Loucy (cell line): Measurements from ENCODE around the gene BABAM2.
A peak's percentile ranks its signal among the peaks of the same experiment; 100 is the strongest.

Experiments
- H2AFZ ChIP-seq: fragments of 200-600 bp; sonication (generic); 2 replicates; pipeline ENCODE4 v1.6.0; 2016; ENCODE audit warnings: antibody characterized with exemption, mild to moderate bottlenecking, low read length, moderate library complexity
- H3F3A ChIP-seq: fragments of 200-600 bp; 2 replicates; pipeline ENCODE4 v1.6.0; 2016; ENCODE audit warnings: antibody characterized with exemption, low read depth, mild to moderate bottlenecking
- H3K27me3 ChIP-seq: fragments of 200-600 bp; sonication (generic); 2 replicates; pipeline ENCODE4 v1.6.1; 2014; ENCODE audit warnings: low read length, mild to moderate bottlenecking; ENCODE audit not compliant: insufficient read depth, poor library complexity, severe bottlenecking
- H3K36me3 ChIP-seq: fragments of 200-600 bp; sonication (generic); 2 replicates; pipeline ENCODE4 v1.6.1; 2016; ENCODE audit warnings: low read length; ENCODE audit not compliant: insufficient read depth
- H3K4me1 ChIP-seq: fragments of 200-600 bp; sonication (generic); 2 replicates; pipeline ENCODE4 v1.5.1; 2014; ENCODE audit warnings: low read length, mild to moderate bottlenecking; ENCODE audit not compliant: insufficient read depth, poor library complexity, severe bottlenecking
- H3K4me2 ChIP-seq: fragments of 200-600 bp; sonication (generic); 2 replicates; pipeline ENCODE4 v1.6.0; 2014; ENCODE audit warnings: antibody characterized with exemption, low read length, low read depth, mild to moderate bottlenecking; ENCODE audit not compliant: poor library complexity, severe bottlenecking
- H3K4me3 ChIP-seq: fragments of 200-600 bp; sonication (generic); 2 replicates; pipeline ENCODE4 v1.5.1; 2014; ENCODE audit warnings: low read length, mild to moderate bottlenecking, mixed read lengths; ENCODE audit not compliant: poor library complexity, severe bottlenecking
- H3K79me2 ChIP-seq: fragments of 200-600 bp; sonication (generic); 2 replicates; pipeline ENCODE4 v1.6.1; 2014; ENCODE audit warnings: low read length; ENCODE audit not compliant: insufficient read depth
- H3K9ac ChIP-seq: fragments of 200-600 bp; sonication (generic); 2 replicates; pipeline ENCODE4 v1.6.0; 2014; ENCODE audit warnings: mild to moderate bottlenecking, low read depth, low read length, moderate library complexity; ENCODE audit not compliant: poor library complexity, severe bottlenecking
- H3K9me2 ChIP-seq: fragments of 200-600 bp; sonication (generic); replicated peaks from 2 replicates; pipeline ENCODE4 v1.6.1; 2016; ENCODE audit warnings: low read depth, low read length, mixed read lengths
- H3K9me3 ChIP-seq: fragments of 200-600 bp; sonication (generic); 2 replicates; pipeline ENCODE4 v1.6.1; 2014; ENCODE audit warnings: mild to moderate bottlenecking, antibody characterized with exemption, low read length, low read depth; ENCODE audit not compliant: insufficient read depth
- H4K20me1 ChIP-seq: fragments of 200-600 bp; sonication (generic); 2 replicates; pipeline ENCODE4 v1.6.0; 2014; ENCODE audit warnings: antibody characterized with exemption, low read length, mild to moderate bottlenecking; ENCODE audit not compliant: insufficient read depth, poor library complexity, severe bottlenecking
- CTCF ChIP-seq: fragments of 200-600 bp; sonication (generic); conservative IDR thresholded peaks from 2 replicates; pipeline ENCODE4 v1.5.1; 2014; ENCODE audit warnings: mild to moderate bottlenecking, antibody characterized with exemption, low read length
- EZH2phosphoT487 ChIP-seq: fragments of 200-600 bp; IDR thresholded peaks from 2 replicates; pipeline ENCODE4 v1.6.1; 2018; ENCODE audit warnings: antibody characterized with exemption, mild to moderate bottlenecking, moderate library complexity, borderline replicate concordance

Gene BABAM2

DNA sequence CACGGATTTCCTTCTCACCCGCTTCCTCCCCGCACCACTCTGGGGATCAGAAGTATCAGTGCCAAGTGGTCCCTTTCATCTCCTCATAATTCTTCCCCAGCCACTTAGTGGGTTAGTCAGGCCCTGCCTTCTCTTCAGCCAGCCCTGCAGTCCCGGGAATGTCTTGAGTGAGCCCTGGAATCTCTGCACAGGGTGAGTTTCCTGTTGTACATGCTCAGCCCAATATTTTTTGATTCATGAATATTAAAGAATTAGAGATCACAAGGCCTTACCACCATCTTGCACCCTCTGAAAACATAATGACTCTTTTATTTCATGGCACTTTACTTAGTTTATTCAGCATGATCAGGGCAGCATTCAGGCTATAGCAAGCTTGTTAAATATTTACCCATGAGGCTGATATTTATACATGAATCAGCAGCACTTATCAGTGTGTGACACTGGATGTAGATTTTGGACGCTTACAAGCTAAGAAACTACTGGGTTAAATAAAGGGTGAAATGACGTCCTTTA, 342.7 kb downstream of the BABAM2 start:
- Histone ChIP-seq H3K4me3 (no peak overlapping the region), H3K4me2 (no peak overlapping the region), H3K27me3 (no peaks in the 10 kb centered on the region), H3K79me2 (no peaks in the 10 kb centered on the region), H2AFZ (no peak overlapping the region), H3K9ac (no peak overlapping the region), H4K20me1 (no peaks in the 10 kb centered on the region), H3K36me3 (no peaks in the 10 kb centered on the region), H3K4me1 (peaks cover 1% of the 10 kb centered on the region), H3F3A (no peaks in the 10 kb centered on the region), H3K9me3 (no peaks in the 10 kb centered on the region), H3K9me2 (no peaks in the 10 kb centered on the region)
- TF ChIP-seq EZH2phosphoT487, result no peak
- TF ChIP-seq CTCF, result no peak

DNA sequence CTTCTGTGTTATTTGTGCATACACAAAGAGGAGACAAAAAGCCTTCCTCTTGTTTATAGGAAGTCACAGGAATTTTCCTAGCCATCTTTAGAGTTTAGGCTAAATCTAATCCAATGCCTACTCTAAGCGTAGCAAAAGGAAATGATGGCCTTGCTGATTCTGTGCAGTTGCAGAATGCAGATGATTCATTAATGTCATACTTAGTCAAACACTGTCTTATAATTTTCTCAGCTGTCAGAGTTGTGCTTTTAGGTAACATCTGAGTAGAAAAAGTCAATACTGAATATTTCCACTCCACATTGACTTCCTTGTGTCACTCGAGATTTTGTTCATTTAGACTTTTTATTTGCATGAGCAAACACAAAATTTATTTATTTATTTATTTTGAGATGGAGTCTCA, 344.3 kb downstream of the BABAM2 start:
- Histone ChIP-seq H3K4me2 (no peak overlapping the region), H2AFZ (no peak overlapping the region)

GRCh38 chr2:28239207-28239606, 348.7 kb downstream of the BABAM2 start:
- Histone ChIP-seq H3K9me2 (no peaks in the 10 kb centered on the region), H3K9ac (peak overlapping the region; percentile 31), H3K36me3 (0 out of 2 replicates have a peak, but pooled peaks cover 5% of the 10 kb centered on the region), H3K4me2 (peak overlapping the region; percentile 22), H3K79me2 (no peaks in the 10 kb centered on the region), H3K4me1 (peaks cover 16% of the 10 kb centered on the region), H2AFZ (no peak overlapping the region), H3K27me3 (no peaks in the 10 kb centered on the region), H4K20me1 (no peaks in the 10 kb centered on the region), H3K4me3 (no peak overlapping the region), H3F3A (no peaks in the 10 kb centered on the region), H3K9me3 (no peaks in the 10 kb centered on the region)
- no peak for TF ChIP-seq CTCF
- TF ChIP-seq EZH2phosphoT487, result no peak

More for the DNA sequence above, 344.3 kb downstream of the BABAM2 start:
- Histone ChIP-seq H3K79me2 (no peaks in the 10 kb centered on the region), H3K36me3 (no peaks in the 10 kb centered on the region), H3K27me3 (no peaks in the 10 kb centered on the region), H4K20me1 (no peaks in the 10 kb centered on the region), H3F3A (no peaks in the 10 kb centered on the region), H3K4me1 (peaks cover 10% of the 10 kb centered on the region), H3K9me3 (no peaks in the 10 kb centered on the region), H3K9me2 (no peaks in the 10 kb centered on the region), H3K9ac (no peak overlapping the region), H3K4me3 (no peak overlapping the region)
- TF ChIP-seq EZH2phosphoT487 (no peak), CTCF (no peak)
